HG03439 (cell line): ENCODE measurements around the gene LSM12.

Experiments used
- ATAC-seq: cut with Tn5 transposase; IDR thresholded peaks from one replicate; pipeline ENCODE4 v1.9.1; 2021; ENCODE audit warnings: mild to moderate bottlenecking, moderate library complexity; ENCODE audit not compliant: unreplicated experiment

Gene LSM12

DNA sequence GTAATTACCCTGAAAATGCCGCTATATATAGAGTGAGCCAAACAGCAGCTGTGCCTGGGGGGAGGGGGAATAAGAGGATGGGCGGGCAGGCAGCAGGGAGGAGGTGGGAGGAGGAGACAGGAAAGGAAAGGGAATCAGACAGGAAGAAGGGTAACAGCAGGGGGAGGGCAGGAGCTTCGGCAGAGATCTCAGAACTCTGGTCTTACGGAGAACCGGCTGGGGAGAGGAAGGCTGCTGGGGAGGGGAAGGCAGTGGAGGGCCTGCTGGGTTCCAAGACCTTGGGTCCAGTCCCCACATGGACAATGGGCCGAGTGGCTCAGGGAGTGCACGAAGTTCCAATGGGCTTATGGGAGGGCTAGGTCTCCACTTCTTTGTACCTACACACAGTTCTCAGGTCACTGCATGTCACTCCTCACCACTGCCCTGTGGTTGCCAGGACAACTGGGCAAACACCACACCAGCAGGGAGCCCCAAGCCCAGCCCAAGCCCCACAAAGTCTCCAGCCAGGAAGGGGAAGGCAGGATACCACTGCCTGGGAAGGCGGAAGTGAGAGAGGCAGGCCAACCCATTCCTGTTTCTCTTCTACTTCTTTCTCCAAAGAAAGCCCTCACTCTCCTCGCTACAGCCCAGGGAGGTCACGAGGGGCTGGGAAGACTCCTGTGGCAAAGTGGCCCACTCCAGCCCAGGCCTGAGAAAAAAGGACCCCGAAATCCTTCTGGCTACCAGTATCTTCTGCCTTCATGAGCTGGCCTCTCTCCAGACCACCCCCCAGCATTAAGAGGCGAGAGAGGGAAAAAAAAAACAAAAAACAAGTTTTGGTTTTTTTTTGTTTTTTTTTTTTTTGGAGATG lies 29.4 kb upstream of the LSM12 start:
- no peak for ATAC-seq

DNA sequence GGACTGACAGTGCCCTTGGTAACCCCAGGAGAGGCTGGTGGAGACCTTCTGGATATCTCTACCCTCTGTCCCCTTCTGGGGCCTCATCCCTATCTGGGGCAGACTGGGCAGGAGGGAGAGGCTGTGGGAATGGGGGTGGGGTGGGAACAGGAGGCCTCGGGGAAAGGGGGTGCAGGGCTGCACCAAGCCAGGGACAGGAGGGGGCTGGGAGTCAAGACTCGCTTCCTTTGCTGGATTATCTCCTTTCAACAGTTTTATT lies 28.8 kb upstream of the LSM12 start:
- no peak for ATAC-seq

DNA sequence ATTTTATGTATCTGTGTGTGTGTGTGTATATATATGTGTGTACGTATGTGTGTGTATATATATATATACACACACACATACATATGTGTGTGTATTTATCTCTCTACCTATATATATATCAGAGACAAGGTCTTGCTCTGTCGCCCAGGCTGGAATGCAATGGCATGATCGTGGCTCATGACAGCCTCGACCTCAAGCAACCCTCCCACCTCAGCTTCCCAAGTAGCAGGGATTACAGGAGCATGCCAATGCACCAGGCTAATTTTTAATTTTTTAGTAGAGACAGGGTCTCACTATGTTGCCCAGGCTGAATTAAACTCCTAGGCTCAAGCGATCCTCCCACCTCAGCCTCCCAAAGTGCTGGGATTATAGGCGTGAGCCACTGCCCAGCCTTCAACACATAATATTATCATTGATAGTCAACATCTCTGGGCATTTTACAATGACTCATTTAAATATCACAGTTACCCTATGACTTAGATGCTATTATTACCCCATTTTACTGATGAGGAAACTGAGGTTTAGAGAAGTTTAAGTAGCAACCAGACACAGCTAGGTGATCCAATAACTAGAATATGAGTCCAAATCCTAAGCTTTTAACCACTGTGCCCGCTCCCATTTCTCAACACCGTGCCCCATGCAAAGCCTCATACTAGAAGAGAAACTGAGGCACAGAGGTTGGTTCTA lies 28.4 kb upstream of the LSM12 start:
- ATAC-seq, result no peak

DNA sequence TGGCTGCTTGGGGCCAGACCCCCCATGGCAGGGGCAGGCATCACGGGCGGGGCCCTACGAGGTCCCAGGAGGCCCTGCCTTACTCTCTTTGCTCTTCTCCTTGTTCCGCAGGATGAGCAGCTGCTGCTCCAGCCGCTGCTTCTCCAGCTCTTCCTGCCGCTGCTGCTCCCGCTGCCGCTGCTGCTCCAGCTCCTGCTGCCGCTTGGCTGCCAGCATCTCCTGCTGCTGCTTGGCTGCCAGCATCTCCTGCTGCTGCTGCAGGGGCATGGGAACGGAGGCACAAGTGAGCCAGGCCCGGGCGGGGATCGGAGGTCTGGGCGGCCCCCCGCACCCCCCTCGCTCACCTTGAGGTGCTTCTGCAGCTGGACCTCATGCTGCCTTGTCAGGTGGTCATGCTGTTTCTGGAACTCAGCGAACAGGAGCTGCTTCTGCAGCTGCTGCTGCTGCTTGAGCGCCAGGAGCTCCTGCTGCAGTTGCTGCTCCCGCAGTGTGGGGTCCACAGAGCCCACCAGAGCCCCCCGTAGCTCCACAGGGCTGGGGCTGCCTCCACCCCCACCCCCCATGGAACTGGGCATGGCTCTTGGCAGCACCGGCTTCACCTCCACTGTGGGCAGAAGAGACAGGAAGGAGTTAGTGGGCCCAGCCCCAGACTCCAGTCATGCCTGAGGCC lies 26.9 kb upstream of the LSM12 start:
- ATAC-seq, result no peak

DNA sequence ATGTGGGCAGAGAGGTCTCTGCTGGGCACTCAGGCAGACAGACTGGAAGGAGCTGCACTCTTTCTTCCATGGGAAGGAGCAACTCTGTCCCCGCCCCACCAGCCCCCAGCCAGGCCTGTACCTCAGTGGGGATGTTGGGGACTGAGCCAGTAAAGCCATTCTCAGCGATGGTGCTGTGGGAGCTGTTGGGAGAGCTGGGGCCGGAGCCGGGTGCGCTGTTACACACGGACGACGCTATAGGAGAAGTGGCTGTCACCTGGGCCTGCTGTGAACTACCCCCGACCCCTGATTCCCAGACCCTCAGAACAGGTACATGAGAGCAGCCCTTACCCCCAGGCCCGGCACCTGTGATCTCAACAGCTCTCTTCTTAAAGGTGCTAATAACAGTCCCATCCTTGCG lies 25.6 kb upstream of the LSM12 start:
- ATAC-seq, result no peak

DNA sequence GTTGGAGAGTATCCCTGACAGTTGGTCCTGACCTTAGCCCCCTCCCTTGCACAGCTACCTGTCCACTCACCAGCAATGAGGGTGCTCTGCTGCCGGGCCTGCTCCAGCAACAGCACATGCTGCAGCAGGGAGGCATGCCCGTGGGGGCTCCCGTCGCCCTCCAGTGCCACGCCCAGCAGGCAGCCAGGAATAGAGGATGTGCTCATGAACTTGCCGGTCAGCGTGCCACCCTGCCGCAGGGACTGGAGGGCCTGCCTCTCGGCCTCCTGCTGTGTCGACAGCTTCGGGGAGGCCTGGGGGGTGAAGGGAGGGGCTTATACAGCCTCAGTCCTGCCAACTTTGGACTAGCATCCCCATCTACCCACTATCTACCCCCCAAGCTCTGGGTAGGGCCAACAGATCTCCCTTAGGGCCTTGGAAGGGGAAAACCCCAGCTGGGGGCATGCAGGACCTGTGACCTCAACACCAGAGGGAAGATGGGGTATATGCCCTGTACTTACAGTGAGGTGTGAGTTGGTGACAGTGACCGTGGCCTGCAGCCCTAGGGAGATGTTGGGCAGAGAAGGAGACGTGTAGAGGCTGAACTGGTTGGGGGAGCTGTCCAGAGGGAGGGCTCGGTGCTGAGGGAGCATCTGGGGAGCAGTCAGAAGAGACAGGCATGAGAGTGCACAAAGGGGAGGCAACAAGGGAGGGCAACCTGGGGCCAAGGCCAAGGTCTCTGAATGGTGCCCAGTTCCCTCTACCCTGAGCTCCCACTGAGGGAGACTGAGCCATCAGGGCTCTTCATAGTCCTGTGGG lies 24.9 kb upstream of the LSM12 start:
- no peak for ATAC-seq

DNA sequence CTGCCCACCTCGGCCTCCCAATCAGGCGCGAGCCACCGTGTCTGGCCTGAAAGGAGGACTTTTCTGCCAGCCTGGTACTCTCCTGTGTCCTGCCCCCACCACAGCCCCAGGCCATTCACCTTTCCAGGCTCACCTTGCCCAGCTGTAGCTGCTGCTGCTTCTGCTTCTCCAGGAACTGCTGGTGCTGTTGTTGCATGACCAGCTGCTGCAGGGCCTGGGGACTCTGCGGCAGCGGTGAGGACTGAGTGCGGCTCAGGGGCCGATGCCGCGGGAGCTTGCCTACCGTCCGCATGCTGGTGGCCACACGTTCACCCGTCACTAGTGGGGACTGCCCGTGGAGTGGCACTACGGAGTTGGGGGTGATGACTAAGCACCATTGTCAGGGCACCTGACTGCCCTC lies 21.8 kb upstream of the LSM12 start:
- no peak for ATAC-seq

DNA sequence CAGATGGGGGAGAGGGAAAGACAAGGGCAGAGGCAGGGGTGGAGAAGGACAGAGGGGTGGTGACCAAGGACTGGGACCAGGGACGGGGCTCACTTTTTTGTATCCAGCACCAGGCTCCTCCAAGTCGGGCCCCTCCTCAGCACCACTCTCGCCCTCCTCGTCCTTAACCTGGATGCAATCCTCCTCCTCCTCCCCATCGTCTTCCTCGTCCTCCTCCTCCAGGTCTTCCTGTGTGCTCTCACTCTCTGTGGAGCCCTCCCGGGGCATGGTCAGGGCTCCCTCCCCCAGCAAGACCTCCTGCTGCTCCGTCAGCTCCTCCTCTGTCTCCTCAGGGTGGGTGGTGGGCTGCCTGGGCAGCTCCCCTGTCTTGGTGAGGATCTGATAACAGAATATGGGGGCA lies 20.8 kb upstream of the LSM12 start:
- ATAC-seq, result no peak

DNA sequence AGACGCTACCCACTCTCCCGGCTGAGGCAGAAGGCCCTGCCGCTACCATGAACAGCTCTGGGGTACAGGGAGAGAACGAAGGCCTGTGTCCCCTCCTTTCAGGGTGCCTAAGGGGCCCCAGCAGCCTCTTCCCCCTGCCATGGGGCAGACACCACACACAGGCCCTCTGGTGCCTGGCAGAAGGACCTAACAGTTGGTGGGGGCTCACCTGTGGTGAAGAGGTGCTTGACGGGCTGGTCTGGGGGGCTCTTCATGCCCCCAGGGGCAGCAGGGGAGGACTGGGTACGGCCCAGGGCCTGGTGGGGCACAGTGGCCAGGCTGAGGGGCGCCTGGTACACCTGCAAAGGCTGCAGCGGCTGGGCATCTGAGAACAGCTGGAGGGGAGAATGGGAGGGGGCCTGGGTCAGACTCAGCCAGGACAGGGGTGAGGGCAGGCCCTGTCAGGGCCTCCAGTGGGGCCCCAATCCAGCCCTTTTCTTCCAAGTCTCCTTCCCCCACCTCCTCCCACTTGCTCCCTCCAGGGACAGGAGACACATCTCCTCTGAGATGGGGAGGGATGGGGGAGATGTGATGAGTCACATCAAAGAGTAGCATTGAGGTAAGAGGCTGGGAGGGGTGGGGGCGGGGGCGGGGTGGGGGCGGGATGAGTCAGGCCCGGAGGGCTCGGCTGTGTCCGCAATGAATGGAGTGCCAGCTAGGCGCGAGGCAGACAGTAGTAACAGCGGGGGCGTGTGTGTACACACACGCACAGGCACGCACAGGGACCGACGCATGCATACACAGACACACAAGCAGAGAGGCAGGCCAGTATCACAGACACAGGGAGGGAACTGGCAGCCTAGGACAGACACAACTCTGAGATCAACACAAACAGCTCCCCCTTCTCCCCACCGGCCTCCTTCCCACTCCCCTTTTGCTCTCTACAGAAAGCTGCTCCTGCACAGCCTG lies 20.2 kb upstream of the LSM12 start:
- no peak for ATAC-seq

DNA sequence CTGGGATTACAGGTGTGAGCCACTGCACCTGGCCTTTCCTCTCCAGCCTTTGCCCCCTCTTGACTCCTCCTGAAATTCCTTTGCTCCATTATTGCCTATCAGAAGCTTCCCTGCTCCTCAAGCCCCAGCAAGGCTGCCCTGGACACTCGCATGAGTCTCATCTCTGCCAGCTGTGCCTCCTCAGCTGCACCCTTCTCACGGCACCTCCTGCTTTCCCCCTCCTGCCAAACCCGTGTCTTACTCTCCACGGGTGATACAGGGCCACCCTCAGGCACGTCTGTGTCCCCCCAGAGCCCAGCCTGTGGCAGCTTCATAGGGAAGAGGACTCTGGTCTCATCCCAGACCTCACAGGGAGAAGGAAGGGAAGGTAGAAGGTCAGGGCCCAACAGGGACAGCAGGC lies 19.4 kb upstream of the LSM12 start:
- no peak for ATAC-seq

DNA sequence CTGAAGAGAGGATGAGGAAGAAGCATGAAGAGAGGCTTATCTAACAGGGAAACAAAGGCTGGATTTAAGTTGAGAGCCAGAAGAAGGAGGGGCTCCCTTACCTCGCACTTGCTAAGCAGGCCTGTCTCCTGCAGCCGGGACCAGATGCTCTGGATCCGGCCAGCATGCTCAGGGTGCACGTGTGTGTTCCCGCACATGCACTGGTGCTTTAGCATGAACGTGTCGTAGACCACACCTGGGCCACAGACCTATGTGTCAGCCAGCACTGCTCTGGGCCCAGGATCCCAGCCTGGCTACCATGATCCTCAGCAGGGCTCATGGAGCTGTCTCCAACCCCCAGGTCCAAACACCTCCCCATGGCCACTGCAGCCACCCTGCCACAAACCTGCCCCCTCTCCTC lies 18.4 kb upstream of the LSM12 start:
- no peak for ATAC-seq

DNA sequence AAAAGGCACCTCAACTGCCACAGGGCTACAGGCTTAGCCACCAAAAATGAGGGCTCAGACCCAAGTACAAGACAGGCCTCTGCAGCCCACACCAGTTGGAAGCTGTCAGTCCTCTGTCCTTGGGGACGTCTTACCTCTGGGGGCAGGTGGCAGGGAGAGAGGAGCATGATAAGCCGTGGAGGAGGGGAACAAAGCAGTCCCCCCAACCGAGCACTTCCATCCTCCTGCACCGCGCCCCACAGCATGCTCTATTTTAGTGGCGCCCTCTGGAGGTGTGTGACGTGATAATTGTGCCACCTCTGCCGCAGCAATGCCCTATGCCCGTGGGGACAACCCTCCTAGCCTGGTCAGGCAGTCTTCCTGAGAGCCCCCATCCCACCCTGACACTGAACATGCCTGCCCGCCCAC lies 17.7 kb upstream of the LSM12 start:
- ATAC-seq, result no peak

DNA sequence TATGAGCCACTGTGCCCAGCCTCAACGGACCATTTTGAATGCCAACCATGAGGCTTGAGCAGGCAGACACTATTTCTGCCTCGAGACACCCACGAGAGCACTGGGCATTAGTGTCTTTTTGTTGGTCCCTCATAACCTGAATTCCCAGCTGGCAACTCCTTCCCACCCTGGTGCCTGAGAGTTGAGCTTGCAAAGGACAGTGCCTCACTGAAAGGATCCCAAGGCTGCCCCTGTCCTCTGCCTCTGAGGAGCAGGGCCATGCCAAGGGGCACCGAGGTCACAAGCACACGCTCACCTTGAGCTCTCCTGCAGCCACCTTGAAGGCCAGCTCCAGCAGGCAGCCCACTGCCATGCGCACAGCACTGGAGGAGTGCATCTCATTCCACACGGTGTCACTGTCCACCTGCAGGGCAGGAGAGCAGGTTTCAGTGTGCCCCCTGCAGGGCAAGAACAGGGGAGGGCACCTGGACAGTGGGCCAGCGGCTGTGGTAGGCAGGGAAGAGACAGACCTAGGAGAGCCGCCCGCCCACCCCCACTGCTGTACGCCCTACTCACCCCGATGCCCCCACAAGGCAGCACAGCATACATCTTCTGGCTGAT lies 16.9 kb upstream of the LSM12 start:
- ATAC-seq, result no peak

DNA sequence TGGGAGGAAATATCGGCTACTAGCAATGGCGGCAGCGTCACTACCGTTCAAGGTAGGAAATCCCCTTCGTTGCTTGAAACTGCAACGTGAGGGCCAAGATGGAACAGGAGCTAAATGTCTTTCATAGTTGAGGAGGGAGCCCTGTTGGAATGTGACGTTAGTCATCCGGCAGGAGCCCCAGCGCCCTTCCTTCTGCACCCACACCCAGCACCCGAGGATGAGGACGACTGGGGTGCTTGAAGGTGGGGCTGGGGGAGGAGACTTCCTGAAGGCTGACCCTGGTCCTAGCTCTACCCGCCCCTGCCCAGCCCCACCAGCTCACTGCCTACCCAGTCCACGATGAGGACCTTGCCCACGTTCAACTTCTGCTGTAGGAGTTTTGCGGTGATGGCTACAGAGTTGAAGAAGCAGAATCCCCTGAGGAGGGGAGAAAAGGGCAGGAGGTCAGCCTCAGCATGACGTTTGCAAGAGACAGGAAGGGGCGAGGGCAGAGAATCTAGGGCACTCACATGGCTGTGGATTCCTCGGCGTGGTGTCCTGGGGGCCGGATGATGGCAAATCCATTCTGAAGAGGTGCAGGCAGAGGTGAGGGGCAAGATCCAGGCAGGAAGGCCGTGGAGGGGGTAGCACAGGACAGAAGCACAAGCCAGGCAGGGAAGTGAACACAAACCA lies 15.9 kb upstream of the LSM12 start:
- ATAC-seq, result no peak

DNA sequence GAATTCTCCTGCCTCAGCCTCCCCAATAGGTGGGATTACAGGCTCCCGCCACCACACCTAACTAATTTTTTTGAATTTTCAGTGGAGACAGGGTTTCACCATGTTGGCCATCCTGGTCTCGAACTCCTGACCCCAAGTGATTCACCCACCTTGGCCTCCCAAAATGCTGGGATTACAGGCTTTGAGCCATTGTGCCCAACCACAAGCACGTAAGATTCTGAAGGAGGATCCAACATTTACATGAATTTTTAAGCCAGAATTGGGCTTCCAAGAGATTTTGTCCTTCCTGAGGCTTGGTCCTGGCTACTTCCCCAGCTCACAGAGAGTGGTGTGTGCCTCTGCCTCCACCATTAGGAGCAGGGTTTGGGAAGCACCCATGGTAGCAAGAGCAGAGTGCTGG lies 15.2 kb upstream of the LSM12 start:
- ATAC-seq, result no peak

DNA sequence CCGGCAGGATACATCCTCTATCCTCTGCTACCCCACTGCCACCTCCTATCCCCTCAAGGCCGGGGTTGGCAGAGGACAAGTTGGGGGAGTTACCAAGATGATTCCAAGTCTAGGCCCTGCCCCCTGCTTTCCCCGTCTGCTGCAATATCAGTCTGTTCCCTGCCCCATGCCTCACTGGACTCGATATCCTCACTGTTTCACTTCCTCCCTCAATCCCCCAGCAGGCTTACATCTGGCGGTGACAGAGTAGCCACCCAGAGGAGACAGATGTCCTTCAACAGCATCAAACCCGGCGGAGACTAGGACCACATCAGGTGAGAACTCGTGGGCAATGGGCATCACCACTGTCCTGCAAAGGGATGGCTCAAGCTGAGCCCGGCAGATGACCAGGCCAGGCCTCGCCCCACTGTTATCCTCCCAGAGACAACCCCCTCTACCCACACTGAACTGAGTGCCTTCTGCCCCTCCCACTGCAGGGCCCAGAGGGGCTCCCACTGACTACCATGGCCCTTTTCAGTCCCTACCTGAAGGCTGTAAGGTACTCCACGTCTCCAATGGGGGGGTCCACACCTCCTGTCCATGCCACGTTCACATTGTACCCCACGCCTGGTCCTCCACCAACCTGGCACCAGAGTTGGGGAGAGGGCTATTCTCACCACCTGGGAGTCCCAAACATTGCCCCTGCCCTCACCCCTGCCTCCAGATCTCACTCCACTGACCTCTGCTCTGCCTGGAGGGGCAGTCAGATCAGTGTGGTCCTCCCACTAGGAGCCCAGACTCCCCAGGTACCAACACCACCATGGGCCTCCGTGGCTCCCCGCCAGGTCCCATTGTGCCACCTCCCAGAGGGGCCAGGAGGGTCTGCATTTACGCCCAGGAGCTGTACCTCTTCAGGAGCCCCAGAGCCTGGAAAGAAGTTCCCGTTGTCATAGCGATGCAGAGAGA lies 13.7 kb upstream of the LSM12 start:
- no peak for ATAC-seq

DNA sequence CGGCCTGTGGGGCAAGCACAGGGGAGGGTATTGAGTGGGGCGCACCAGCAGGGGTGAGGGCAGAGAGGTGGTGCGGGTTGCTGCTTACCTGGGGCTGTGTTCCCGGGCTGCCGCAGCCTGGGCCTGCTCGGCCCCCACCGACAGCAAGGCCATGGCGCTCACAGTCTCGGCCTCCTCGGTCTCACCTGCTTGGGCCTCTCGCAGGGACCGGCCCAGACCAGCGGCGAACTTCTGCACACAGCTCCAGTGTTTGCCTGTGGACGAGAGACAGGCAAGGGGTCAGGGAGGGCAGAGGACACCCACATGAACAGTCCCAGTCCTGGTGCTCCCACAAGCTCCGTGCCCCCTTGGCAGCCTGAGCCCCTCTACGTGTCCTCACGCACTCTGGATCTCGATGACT lies 11.9 kb upstream of the LSM12 start:
- no peak for ATAC-seq

DNA sequence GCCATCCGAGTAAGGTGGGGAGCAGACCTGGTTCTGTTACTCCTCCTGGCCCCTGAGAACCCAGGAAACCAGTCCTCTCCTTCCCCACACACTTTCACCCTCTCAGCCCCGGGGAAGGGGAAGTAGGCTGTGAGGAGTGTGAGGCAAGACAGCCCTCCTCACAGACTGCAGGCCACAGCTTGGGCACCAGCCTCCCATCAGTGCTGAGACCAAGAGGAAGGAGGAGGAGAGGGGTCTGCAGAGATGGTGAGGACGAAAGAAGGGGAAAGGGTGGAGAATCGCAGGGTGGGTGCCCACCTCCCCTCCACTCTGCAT lies 11.1 kb upstream of the LSM12 start:
- no peak for ATAC-seq
